Cardiac muscle cell (in vitro differentiated cells and primary cell): Measurements from ENCODE around the gene FAM3A. TPM values are rescaled to one million over a fixed set of nuclear protein-coding genes. Genes with fewer than 3 reads are reported as not detected.
"Not testable (repeated sequence)": the region's sequence is repeated elsewhere in the genome, so short reads cannot be mapped to it uniquely, and the experiment has no call there.

Experiments used
- DNase-seq, 2 donors: peaks; one replicate each; pipeline versions ENCODE4 v3.0.0 to v3.0.0-alpha.2; 2010 to 2017; ENCODE audit warnings: low read depth in 1 of 2, low spot score in 1 of 2
- H3K27ac ChIP-seq: fragments of 200-600 bp; sonication (generic); 2 replicates; pipeline ENCODE4 v1.5.1; 2016
- H3K27me3 ChIP-seq: fragments of 200-600 bp; sonication (generic); 2 replicates; pipeline ENCODE4 v1.6.0; 2016; ENCODE audit warnings: control low read depth
- H3K36me3 ChIP-seq: fragments of 200-600 bp; sonication (generic); 2 replicates; pipeline ENCODE4 v1.5.1; 2016; ENCODE audit warnings: control low read depth
- H3K4me1 ChIP-seq: fragments of 200-600 bp; sonication (generic); 2 replicates; pipeline ENCODE4 v1.8.1; 2017; ENCODE audit warnings: low read depth, mild to moderate bottlenecking, mixed run types
- H3K4me3 ChIP-seq: fragments of 200-600 bp; sonication (generic); 2 replicates; pipeline ENCODE4 v1.5.1; 2016; ENCODE audit warnings: mild to moderate bottlenecking
- H3K9me3 ChIP-seq: fragments of 200-600 bp; sonication (generic); 2 replicates; pipeline ENCODE4 v1.5.1; 2017; ENCODE audit warnings: low read depth, mild to moderate bottlenecking, control low read depth
- CTCF ChIP-seq: IDR thresholded peaks from 2 replicates; pipeline ENCODE4 v1.5.1; 2012; ENCODE audit warnings: low read depth, mild to moderate bottlenecking, low read length
- polyA plus RNA-seq: library from polyadenylated mRNA; unstranded; fragments of >200 nt; fragmentation: Nextera tagmentation; extraction: Ambion mirVana; gene quantifications from 2 replicates; pipeline ENCODE4 v1.2.1, GENCODE V29; 2016
- total RNA-seq: library from RNA; depleted of rRNA; stranded (reverse); fragments of >200 nt; gene quantifications from 2 replicates; pipeline ENCODE4 v1.2.3, GENCODE V29; 2016

FAM3A gene
- total and polyA plus RNA-seq, 2 experiments from 2014 or later, result 112 to 140 TPM

- Histone ChIP-seq H3K4me3 (no peak overlapping the region), H3K27ac (no peak overlapping the region), H3K4me1 (no peaks in the 10 kb centered on the region), H3K9me3 (no peaks in the 10 kb centered on the region), H3K36me3 (no peaks in the 10 kb centered on the region), H3K27me3 (no peaks in the 10 kb centered on the region)
- no peak for DNase-seq
- TF ChIP-seq CTCF, result no peak
These were observed 13.9 kb downstream of the FAM3A start for GRCh38 chrX:154502098-154502497.

GRCh38 chrX:154501423-154501822, 14.6 kb downstream of the FAM3A start:
- not testable (repeated sequence) for H3K27ac ChIP-seq, H3K9me3 ChIP-seq, H3K4me1 ChIP-seq, H3K36me3 ChIP-seq, H3K4me3 ChIP-seq, H3K27me3 ChIP-seq, DNase-seq

GRCh38 chrX:154496591-154497137, 19.4 kb downstream of the FAM3A start:
- H3K4me3 ChIP-seq, DNase-seq: not testable (repeated sequence)

GRCh38 chrX:154495472-154495922, 20.5 kb downstream of the FAM3A start:
- no peak for TF ChIP-seq CTCF
- H3K27me3 ChIP-seq, result no peaks in the 10 kb centered on the region

More at GRCh38 chrX:154496591-154497137, 19.4 kb downstream of the FAM3A start:
- H3K27me3 ChIP-seq, H3K9me3 ChIP-seq, H3K36me3 ChIP-seq, H3K4me1 ChIP-seq, H3K27ac ChIP-seq: not testable (repeated sequence)

GRCh38 chrX:154494715-154495114, 21.3 kb downstream of the FAM3A start:
- H3K4me1 ChIP-seq, result no peaks in the 10 kb centered on the region
- H3K4me3 ChIP-seq, result no peak overlapping the region
- H3K9me3 ChIP-seq, result no peaks in the 10 kb centered on the region
- no peak for DNase-seq
- H3K27me3 ChIP-seq, result no peaks in the 10 kb centered on the region
- TF ChIP-seq CTCF, result no peak
- H3K27ac ChIP-seq, result no peak overlapping the region
- no peaks in the 10 kb centered on the region for H3K36me3 ChIP-seq

More at GRCh38 chrX:154495472-154495922, 20.5 kb downstream of the FAM3A start:
- no peaks in the 10 kb centered on the region for H3K9me3 ChIP-seq
- H3K4me3 ChIP-seq, result no peak overlapping the region
- DNase-seq, result no peak
- H3K4me1 ChIP-seq, result no peaks in the 10 kb centered on the region
- no peak overlapping the region for H3K27ac ChIP-seq
- no peaks in the 10 kb centered on the region for H3K36me3 ChIP-seq

- Histone ChIP-seq H3K9me3 (no peaks in the 10 kb centered on the region), H3K4me1 (peaks cover 2% of the 10 kb centered on the region), H3K27me3 (no peaks in the 10 kb centered on the region), H3K27ac (peak within 1 kb of the TSS; percentile 96), H3K4me3 (peak within 1 kb of the TSS; percentile 55), H3K36me3 (no peaks in the 10 kb centered on the region)
- no peak for TF ChIP-seq CTCF
- DNase-seq, result peak; percentile 91 to 95
These were observed 25.5 kb downstream of the FAM3A start, which contains the start of gene SLC10A3 for GRCh38 chrX:154490414-154491083. TSS of gene SLC10A3 (minus strand) at chrX:154490629. CDS start at chrX:154488940, 1,689 bp downstream.
